ENCODE measurements around the gene DNTT.
"Not testable (repeated sequence)": the region's sequence is repeated elsewhere in the genome, so short reads cannot be mapped to it uniquely, and the experiment has no call there.

Gene DNTT

GRCh38 chr10:96276426-96276825 is 27.8 kb upstream of the DNTT start:
- DNase-seq (ENCODE audit: low read depth in 2 of 2), result no peak

- DNase-seq (ENCODE audit: low read depth in 2 of 2), result no peak
These were observed 27.4 kb upstream of the DNTT start for GRCh38 chr10:96276831-96277230.

- DNase-seq (ENCODE audit: low read depth in 2 of 2), result no peak
These were observed 25.0 kb upstream of the DNTT start for GRCh38 chr10:96279191-96279641.

GRCh38 chr10:96280859-96281258 is 23.4 kb upstream of the DNTT start:
- DNase-seq (ENCODE audit: low read depth in 2 of 2), result no peak

- no peak for DNase-seq (ENCODE audit: low read depth in 2 of 2)
These were observed 22.7 kb upstream of the DNTT start for GRCh38 chr10:96281444-96282029.

- no peak for DNase-seq (ENCODE audit: low read depth in 2 of 2)
These were observed 20.9 kb upstream of the DNTT start for GRCh38 chr10:96283351-96283750.

GRCh38 chr10:96283756-96284155 is 20.5 kb upstream of the DNTT start:
- no peak for DNase-seq (ENCODE audit: low read depth in 2 of 2)

- no peak for DNase-seq (ENCODE audit: low read depth in 2 of 2)
These were observed 18.9 kb upstream of the DNTT start for GRCh38 chr10:96285331-96285752.

- no peak for DNase-seq (ENCODE audit: low read depth in 2 of 2)
These were observed 16.7 kb upstream of the DNTT start for GRCh38 chr10:96287392-96288105.

- DNase-seq (ENCODE audit: low read depth in 2 of 2), result no peak
These were observed 16.0 kb upstream of the DNTT start for GRCh38 chr10:96288151-96288621.

GRCh38 chr10:96289218-96289910 is 14.9 kb upstream of the DNTT start:
- no peak for DNase-seq (ENCODE audit: low read depth in 2 of 2)

GRCh38 chr10:96290368-96291133 is 13.7 kb upstream of the DNTT start:
- no peak for DNase-seq (ENCODE audit: low read depth in 2 of 2)

GRCh38 chr10:96292971-96293920 is 11.0 kb upstream of the DNTT start:
- no peak for DNase-seq (ENCODE audit: low read depth in 2 of 2)

GRCh38 chr10:96295475-96295874 is 8.8 kb upstream of the DNTT start:
- DNase-seq (ENCODE audit: low read depth in 2 of 2), result no peak

GRCh38 chr10:96297486-96297885 is 6.7 kb upstream of the DNTT start:
- DNase-seq (ENCODE audit: low read depth in 2 of 2), result no peak

GRCh38 chr10:96298362-96298761 is 5.9 kb upstream of the DNTT start:
- DNase-seq (ENCODE audit: low read depth in 2 of 2), result no peak

GRCh38 chr10:96299383-96299782 is 4.9 kb upstream of the DNTT start:
- DNase-seq (ENCODE audit: low read depth in 2 of 2), result no peak

- no peak for DNase-seq (ENCODE audit: low read depth in 2 of 2)
These were observed 2.6 kb upstream of the DNTT start for GRCh38 chr10:96301616-96302015.

- DNase-seq (ENCODE audit: low read depth in 2 of 2), result no peak
These were observed 785 bp downstream of the DNTT start for GRCh38 chr10:96305019-96305418.

- no peak for DNase-seq (ENCODE audit: low read depth in 2 of 2)
These were observed 2.3 kb downstream of the DNTT start for GRCh38 chr10:96306516-96306915.

- not testable (repeated sequence) for DNase-seq (ENCODE audit: low read depth in 2 of 2)
These were observed 4.6 kb downstream of the DNTT start for GRCh38 chr10:96308854-96309253.

Data from stimulated activated CD8-positive, alpha-beta memory T cell treated with anti-CD3 and anti-CD28 coated beads, Interleukin-15, amount 100 ng/mL, for 4 hours (primary cell).